HG03095 (cell line): ENCODE data around the gene LUZP1.

Source experiments
- ATAC-seq: cut with Tn5 transposase; IDR thresholded peaks from one replicate; pipeline ENCODE4 v1.9.1; 2021; ENCODE audit warnings: moderate library complexity; ENCODE audit not compliant: unreplicated experiment

The LUZP1 gene

GRCh38 chr1:23156940-23157339, 11.7 kb downstream of the LUZP1 start:
- no peak for ATAC-seq

GRCh38 chr1:23152966-23153684, 15.5 kb downstream of the LUZP1 start:
- no peak for ATAC-seq

DNA sequence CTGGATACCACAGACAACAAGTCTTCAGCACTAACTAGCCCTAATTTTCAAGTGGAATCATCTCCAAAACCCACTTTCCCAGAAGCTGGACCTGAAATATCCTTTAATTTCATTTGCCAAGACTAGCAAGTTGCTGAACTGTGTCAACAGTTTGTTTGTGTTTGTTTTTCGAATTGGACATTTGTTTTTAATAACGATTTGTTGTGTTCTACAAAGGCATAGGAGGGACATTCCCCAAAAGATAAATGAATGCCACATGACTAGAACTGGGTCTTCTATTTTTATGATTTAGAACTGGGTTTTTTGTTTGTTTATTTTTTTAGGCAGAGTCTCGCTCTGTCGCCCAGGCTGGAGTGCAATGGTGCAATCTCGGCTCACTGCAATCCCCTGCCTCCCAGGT, 17.9 kb downstream of the LUZP1 start:
- ATAC-seq, result no peak

DNA sequence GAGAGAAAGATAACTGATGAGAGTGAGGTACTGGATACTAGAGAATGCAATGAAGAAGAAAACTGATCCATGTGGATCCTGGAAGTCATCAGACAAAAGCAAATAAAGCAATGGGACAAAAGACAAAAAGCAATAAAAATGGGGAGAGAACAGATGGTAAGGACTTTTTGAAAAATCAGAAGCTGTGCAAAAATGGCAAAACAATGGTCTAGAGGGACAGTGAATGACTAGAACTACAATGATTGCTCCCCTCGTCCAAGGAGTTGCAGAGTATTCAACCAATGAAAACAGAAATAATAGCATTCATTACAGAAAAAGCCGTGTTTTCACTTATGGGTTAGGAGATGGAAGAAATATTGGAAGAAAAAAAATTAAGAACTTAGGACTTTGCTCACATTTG, 18.5 kb downstream of the LUZP1 start:
- ATAC-seq, result no peak

GRCh38 chr1:23149114-23149513, 19.5 kb downstream of the LUZP1 start:
- ATAC-seq, result no peak

DNA sequence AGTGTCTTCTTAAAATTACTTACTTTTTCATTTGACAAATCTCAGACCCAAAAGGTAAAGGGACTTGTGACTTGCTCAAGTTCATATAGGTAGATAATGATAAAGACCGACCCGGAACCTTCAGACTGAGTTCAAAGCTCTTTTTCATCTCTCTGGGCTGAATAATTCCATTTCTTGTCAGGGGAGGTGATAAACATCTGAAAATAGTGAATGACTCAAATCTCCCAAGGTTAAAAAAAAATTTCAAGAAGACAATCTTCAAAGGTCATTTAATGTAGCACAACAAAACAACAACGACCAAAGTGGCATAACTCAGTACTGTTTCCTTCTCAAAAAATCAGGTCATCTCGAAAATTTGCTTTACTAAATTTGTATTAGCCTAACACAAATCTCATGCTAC, 20.6 kb downstream of the LUZP1 start:
- ATAC-seq, result no peak

DNA sequence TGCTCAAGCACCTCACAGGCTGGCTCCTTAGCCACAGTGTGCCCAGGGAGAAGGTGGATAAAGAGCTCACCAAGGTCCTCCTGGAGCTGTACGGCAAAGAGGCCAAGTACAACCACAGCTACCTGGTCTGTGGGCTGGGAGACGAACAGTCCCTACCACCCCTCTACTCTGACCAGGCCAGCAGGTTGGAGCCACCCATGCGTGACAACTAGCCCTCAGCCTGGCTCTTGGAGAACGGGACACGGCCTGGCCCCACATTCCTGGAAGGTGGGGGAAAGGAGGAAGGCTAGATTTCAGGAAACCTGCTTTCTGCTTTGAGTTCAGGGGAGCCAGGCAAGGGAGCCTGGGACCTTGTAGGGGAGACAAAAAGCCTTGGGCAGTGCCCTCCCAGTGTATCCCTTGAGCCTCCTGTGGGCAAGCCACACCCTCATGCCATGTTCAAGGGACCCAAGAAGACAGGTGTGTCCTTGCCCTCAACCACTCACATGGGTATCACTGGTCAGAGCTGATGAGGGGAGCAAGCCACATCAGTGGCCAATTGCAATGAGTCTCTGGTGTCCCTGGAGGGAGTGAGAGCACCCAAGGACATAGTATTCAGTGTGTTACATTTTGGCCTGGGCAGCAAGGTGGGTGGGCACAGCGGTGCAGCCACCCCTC, 27.6 kb downstream of the LUZP1 start:
- ATAC-seq, result no peak

DNA sequence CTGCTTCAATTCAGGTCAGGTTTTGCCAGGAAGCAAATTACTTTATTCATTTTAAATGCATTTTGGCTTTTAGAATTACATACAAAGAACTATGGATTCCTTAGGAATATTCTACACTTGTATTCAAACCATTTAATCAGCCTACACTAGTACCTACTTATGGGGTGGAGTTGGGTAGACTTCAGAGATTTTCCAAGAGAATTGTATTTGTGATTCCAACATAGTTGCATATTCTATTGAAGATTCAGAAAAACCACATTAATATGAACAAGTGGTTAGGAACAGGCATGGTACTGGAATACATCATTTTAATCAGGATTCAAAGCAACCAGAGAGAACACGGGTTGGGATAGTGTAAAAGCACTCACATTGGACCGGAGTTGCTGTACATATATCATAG, 33.4 kb downstream of the LUZP1 start:
- ATAC-seq, result no peak

GRCh38 chr1:23134055-23134454, 34.6 kb downstream of the LUZP1 start:
- ATAC-seq, result no peak

- no peak for ATAC-seq
Measured at GRCh38 chr1:23133587-23133986, 35.1 kb downstream of the LUZP1 start.

DNA sequence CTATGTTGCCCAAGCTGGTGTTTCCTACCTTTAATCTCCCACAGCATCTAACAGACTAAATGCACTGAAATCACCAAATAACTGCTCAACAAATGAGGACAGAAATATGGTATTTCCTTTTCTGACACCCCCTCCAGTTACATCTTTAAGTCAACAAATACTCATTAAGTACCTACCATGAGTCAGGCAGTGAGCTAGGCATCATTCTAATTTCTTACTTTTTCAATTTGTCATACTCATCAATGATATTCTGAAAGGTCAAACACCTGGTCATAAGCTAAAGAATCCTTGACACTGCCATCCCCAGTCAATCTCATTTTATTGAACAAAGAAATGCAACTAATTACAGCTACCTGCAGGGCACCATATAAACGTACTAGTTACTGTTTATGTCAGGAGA, 36.6 kb downstream of the LUZP1 start:
- no peak for ATAC-seq

- ATAC-seq, result no peak
Measured at GRCh38 chr1:23129846-23130245, 38.8 kb downstream of the LUZP1 start.

DNA sequence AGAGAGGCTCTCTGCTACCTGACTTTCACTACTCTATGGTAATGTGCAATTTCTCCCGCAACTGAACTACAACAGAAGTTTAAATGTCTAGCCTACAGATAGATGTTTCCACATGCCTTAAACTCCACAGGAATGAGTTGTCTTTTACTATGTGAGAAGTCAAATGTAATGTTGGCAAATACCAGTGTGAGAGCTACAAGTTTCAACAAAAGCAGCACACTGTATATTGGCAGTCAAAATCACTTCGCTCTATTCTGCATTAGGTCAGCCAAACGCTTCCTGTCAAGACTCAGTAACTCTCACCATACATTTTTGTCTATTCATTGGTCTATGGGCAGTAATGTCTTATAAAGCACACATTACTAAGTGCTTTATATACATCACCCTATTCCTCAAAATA, 41.9 kb downstream of the LUZP1 start:
- no peak for ATAC-seq

DNA sequence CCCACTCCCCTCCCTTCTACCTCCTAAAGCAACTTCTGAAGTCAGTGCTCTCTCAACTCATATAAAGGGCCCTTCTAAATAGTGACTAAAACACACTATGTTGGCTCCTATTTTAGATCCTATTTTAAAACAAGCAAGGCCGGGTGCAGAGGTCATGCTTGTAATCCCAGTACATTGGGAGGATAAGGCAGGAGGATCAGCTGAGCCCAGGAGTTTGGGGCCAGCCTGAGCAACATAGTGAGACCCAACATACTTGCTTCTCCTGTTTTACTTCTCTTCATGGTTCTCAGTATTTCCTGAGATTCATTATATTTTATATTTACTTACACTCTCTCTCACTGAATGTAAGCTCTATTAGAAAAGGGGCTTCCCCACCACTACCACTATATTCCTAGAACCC, 42.5 kb downstream of the LUZP1 start:
- ATAC-seq, result no peak

- ATAC-seq, result no peak
Measured at GRCh38 chr1:23125489-23125888, 43.2 kb downstream of the LUZP1 start.

- no peak for ATAC-seq
Measured at GRCh38 chr1:23124259-23125026, 44.2 kb downstream of the LUZP1 start.

DNA sequence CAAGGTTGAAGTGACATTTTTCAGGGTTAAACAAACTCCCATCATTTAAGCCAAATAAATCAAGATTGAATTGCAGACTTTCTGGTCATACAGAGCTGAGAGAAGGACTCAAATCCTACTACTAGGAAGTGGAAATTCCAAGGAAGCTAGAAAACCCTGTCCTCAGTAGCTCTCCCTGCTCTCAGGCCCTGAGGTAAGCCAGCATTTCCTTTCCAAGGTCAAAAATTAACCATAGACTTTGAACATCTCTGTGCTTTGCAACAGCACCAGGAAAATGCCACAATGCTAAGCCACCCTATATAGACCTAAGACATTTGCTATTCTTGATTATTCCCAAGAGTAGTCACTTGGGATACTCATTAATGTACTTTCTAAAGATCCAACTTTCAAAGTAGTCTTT, 45.1 kb downstream of the LUZP1 start:
- ATAC-seq, result no peak

DNA sequence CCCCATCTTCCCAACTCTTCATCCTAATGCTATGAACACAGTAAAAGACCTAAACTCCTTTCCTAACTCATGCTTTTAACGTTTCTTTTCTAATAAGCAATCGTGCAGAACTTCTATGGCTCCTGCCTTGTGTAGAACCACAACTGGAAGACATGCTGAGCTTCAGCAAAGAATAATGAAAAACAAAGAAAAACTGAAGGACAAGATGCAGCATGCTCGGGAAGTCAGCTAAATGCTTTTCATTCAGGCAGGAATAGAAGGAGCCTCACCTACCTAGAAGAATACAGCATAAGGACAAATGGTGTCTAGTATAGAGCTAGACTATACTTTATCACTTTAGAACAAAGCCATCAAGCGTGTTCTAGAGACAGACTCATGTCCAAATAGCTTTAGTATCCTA, 45.9 kb downstream of the LUZP1 start:
- no peak for ATAC-seq

- ATAC-seq, result no peak
Measured at GRCh38 chr1:23122023-23122748, 46.5 kb downstream of the LUZP1 start.

DNA sequence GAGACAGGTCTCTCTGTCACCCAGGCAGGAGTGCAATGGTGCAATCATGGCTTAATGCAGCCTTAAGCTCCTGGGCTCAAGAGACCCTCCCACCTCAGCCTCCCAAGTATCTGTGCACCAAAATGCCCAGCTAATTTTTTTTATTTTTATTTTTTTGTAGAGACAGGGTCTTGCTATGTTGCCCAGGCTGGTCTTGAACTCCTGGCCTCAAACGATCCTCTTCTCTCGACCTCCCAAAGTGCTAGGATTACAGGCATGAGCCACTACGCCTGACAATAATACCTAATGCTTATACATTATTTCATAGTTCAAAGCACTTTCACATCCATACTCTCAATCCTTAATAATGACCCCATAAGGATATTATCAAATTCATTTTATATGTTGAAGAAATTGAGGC, 48.3 kb downstream of the LUZP1 start:
- no peak for ATAC-seq
